HG03135 (cell line): ENCODE measurements around the gene OLR1.
"Not testable (repeated sequence)": the region's sequence is repeated elsewhere in the genome, so short reads cannot be mapped to it uniquely, and the experiment has no call there.

Experiments
- ATAC-seq: cut with Tn5 transposase; IDR thresholded peaks from one replicate; pipeline ENCODE4 v1.9.1; 2021; ENCODE audit warnings: mild to moderate bottlenecking, moderate library complexity; ENCODE audit not compliant: unreplicated experiment

OLR1 gene

GRCh38 chr12:10191865-10192264 lies 19.9 kb upstream of the OLR1 start:
- no peak for ATAC-seq

GRCh38 chr12:10190558-10191388 lies 18.8 kb upstream of the OLR1 start:
- peak; percentile 81 for ATAC-seq

- no peak for ATAC-seq
Measured at GRCh38 chr12:10189653-10190052, 17.7 kb upstream of the OLR1 start.

- not testable (repeated sequence) for ATAC-seq
Measured at GRCh38 chr12:10186958-10187357, 15.0 kb upstream of the OLR1 start.

DNA sequence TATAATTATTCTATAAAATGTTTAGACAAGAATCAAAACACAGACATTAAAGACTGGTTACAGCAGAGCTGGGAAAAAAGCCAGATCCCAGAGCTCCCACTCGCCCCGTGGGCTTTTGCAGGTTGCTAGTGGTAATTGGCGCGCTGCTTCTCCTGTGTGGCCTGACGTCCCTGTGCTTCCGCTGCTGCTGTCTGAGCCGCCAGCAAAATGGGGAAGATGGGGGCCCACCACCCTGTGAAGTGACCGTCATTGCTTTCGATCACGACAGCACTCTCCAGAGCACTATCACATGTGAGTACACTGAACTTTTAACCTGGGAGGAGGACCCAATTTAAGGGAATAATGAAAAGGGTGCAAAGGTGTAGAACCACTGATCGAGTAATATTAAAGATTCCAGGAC lies 14.4 kb upstream of the OLR1 start:
- no peak for ATAC-seq

DNA sequence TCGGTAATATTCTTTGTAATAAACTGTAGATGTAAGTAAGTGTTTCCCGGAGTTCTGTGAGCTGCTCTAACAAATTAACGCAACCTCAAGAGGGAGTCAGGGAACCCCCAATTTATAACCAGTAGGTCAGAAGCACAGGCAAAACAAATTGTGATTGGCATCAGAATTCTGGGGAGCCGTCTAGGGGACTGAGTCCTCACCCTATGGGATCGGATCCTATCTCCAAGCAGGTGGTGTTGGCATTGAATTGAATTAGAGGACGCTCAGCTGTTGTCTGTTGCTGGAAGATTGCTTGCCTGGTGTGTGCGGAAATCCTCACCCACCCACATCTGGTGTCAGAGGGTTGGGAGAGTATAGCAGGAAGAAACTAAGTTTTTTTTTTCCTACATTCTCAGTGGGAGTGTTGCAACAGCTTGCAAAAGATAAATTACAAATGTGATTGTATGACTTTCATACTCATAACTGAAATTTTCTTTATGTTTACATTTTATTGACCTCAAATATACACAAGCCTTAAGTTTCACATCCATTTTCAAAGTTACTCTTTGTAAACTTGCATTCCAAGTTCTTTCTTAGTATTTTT lies 12.4 kb upstream of the OLR1 start:
- ATAC-seq = no peak

- no peak for ATAC-seq
Measured at GRCh38 chr12:10182354-10183049, 10.6 kb upstream of the OLR1 start.

DNA sequence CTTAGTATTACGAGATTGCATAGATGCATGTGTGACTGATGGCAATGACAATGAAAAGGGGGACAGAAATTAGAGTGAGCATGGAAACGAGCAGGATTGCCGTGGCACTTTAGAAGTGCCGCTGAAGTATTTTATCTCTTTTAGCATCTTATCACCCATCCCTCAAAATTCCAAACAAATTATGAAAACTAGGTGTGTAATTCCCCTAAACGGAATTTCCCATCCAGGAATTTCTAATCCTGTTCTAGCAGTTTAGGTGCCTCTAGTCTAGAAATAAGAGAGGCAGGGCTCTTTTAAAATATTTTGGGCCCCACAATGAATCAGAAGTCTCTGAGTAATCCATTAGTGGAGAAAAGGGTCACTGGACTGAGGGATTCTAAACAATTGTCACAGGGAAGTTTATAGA lies 7.8 kb upstream of the OLR1 start:
- ATAC-seq = no peak

DNA sequence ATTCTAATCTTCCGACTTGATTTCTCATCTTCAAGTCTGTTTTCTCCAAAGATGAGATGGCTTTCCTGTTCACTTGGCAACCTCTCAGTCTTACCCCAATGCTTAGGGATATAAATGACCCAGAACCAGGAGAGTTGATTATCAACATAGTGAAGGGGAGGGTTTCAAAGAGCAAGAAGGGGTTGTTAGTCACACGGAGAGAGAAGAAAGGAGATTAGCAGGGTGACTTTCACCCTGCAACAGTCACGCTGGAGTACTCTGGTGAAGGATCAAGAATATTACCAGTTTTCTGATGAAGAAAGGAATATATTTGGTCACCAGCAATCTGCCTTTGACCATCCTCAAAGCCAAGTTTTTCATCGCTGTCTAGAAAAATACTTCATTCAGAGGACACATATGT lies 6.9 kb upstream of the OLR1 start, which contains the start of gene TMEM52B:
TSS of gene TMEM52B (plus strand) at position 212 of the 400 bp plus-strand sequence. CDS start 543 bp downstream, outside the sequence.
- ATAC-seq = no peak

DNA sequence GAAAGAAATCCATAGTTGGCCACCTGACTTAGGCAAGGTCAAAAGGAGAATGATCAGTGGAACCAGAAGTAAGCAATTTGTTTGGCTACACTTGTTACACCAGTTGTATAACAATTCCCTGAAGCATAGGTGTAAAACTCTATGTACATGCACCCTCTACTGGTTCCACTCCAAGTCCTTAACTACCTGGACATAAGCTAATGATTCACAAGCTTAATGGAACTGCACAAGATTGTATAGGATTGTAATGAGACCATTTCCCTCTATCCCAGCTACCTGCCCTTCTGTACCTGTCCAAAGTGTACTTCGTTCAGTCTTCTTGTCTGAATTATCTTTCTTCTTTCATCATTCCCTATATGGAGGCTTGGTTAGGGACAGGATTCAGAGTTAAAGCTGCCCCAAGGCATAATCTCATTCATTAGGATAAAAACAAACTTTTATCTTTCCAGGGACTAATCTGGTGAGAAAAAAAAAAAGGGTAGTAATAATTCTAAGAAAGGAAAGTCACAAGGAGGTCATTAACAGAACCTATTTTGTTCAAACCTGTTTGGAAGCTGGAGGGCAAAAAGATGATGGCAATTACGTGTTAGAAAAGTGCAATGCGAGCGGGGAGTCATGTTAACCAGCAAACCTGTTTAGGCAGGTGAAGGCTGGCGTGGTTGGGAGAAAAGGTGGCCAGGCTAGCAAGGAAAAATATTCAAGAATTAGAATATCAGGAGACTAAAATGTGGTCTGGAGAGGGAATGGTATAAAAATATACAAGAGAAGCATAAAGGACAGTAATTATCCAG lies 4.1 kb upstream of the OLR1 start:
- ATAC-seq = no peak

- ATAC-seq = no peak
Measured at GRCh38 chr12:10174986-10175614, 3.2 kb upstream of the OLR1 start.

- no peak for ATAC-seq
Measured at GRCh38 chr12:10170216-10170615, 1.7 kb downstream of the OLR1 start.

- ATAC-seq = no peak
Measured at GRCh38 chr12:10169104-10169503, 2.8 kb downstream of the OLR1 start.

DNA sequence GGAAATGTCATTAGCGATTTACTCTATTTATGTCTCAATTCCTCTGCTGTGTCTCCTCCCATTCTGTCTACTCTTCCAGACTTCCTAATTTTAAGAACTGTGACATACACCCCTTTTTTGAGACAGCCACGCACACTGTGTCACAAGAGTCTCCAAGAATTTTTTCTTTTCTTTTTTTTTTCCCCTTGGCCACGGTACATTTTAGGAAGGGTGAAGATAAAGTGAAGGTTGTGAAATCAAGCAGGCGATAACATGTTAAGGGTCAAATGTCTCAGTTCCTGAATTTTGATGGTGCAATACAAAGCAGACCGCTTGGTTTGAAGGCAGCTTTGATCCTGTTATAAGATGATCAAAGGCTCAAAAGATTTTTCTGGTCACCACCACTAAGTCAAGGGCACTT lies 4.3 kb downstream of the OLR1 start:
- ATAC-seq = no peak

GRCh38 chr12:10165421-10165820 lies 6.5 kb downstream of the OLR1 start:
- no peak for ATAC-seq

- no peak for ATAC-seq
Measured at GRCh38 chr12:10163084-10163483, 8.8 kb downstream of the OLR1 start.

DNA sequence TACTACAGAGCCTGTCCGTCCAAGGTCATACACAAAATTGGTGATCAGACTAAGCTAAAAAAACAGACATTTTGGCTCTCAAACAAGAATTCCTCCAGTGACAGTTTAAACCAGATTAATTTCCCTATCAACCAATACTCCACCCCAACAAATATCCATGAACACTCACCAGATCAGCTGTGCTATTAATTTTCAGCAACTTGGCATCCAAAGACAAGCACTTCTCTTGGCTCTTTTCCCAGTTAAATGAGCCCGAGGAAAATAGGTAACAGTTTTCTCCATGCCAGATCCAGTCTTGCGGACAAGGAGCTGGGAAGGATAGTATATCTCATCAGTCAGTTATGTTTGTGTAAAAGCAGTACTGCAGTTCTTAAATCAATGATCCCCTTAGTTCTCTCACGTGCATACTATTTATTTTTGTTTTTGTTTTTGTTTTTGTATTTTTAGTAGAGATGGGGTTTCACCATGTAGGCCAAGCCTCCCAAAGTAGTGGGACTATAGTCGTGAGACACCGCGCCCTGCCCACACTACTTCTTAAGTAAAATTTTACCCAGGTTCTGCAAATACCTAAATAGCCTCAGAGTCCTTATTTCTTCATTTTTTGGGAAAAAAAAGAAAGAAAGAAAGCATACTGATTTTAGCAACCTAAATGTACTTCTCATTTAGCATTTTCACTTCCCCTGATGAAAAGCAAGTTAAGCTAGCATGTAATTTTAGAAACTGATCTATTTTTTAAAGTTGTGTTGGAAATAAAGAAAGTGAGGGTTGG lies 11.1 kb downstream of the OLR1 start:
- no peak for ATAC-seq

DNA sequence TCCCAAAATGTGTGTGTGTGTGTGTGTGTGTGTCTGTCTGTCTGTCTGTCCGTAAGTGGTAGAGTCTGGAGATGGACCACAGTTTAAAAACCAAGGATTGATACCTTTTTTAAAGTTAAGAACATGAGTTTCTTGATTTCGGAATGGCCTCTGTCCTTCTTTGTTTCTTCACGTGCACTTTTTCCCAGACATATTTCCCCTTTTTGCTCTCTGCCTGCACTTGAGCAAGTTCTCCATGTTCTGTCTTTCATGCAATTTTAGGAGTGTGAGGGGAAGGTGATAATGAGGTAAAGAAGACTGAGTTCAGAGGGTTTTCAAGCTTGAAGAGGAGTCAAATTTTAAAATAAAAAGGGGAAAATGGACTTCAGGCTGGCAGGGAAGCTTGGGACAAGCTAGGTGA lies 12.7 kb downstream of the OLR1 start:
- no peak for ATAC-seq

DNA sequence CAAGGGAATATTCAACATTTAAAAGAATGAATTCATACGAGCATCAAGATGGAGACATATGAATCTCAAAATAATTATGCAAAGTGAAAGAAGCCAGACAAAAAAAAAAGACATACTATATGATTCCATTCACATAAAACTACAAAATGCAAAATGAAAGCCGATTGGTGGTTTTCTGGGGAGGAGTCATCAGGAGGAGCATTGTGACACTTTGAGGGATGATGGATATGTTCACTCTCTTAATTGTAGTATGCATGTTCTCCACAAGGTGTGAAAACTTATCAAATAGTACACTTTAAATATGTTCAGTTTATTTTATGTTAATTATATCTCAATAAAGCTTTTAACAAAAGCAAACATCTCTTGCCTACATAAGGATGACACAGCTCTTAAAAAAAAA lies 13.5 kb downstream of the OLR1 start:
- ATAC-seq = no peak

GRCh38 chr12:10155966-10156365 lies 16.0 kb downstream of the OLR1 start:
- no peak for ATAC-seq
